ENCODE results near the gene GABPB1.

Gene GABPB1

GRCh38 chr15:50341616-50342136 lies 13.3 kb downstream of the GABPB1 start:
- no peak for DNase-seq

GRCh38 chr15:50340416-50340815 lies 14.6 kb downstream of the GABPB1 start:
- DNase-seq: no peak

- DNase-seq: no peak
Observed at GRCh38 chr15:50339717-50340116, 15.3 kb downstream of the GABPB1 start.

- DNase-seq: no peak
Observed at GRCh38 chr15:50335251-50335650, 19.7 kb downstream of the GABPB1 start.

- DNase-seq: no peak
Observed at GRCh38 chr15:50333229-50333628, 21.8 kb downstream of the GABPB1 start.

GRCh38 chr15:50330921-50331320 lies 24.1 kb downstream of the GABPB1 start:
- no peak for DNase-seq

- DNase-seq: no peak
Observed at GRCh38 chr15:50328116-50328515, 26.9 kb downstream of the GABPB1 start.

GRCh38 chr15:50321680-50322210 lies 33.3 kb downstream of the GABPB1 start:
- no peak for DNase-seq

- no peak for DNase-seq
Observed at GRCh38 chr15:50320504-50320903, 34.5 kb downstream of the GABPB1 start.

GRCh38 chr15:50318697-50319096 lies 36.3 kb downstream of the GABPB1 start:
- DNase-seq: no peak

GRCh38 chr15:50315814-50316630 lies 39.0 kb downstream of the GABPB1 start:
- DNase-seq: no peak

- DNase-seq: no peak
Observed at GRCh38 chr15:50312636-50313035, 42.4 kb downstream of the GABPB1 start.

- DNase-seq: no peak
Observed at GRCh38 chr15:50307799-50308198, 47.2 kb downstream of the GABPB1 start.

- no peak for DNase-seq
Observed at GRCh38 chr15:50304836-50305235, 50.2 kb downstream of the GABPB1 start.

GRCh38 chr15:50302581-50302980 lies 52.4 kb downstream of the GABPB1 start:
- DNase-seq: no peak

GRCh38 chr15:50298340-50298739 lies 56.7 kb downstream of the GABPB1 start:
- no peak for DNase-seq

GRCh38 chr15:50295966-50296365 lies 59.0 kb downstream of the GABPB1 start:
- DNase-seq: no peak

- no peak for DNase-seq
Observed at GRCh38 chr15:50289749-50290148, 65.2 kb downstream of the GABPB1 start.

GRCh38 chr15:50287324-50288116 lies 67.5 kb downstream of the GABPB1 start:
- DNase-seq: no peak

GRCh38 chr15:50281427-50281826 lies 73.6 kb downstream of the GABPB1 start:
- DNase-seq: no peak

GRCh38 chr15:50280271-50280670 lies 74.7 kb downstream of the GABPB1 start:
- no peak for DNase-seq

GRCh38 chr15:50278496-50278895 lies 76.5 kb downstream of the GABPB1 start:
- DNase-seq: no peak

- no peak for DNase-seq
Observed at GRCh38 chr15:50277370-50277769, 77.6 kb downstream of the GABPB1 start.

GRCh38 chr15:50275908-50276307 lies 79.1 kb downstream of the GABPB1 start:
- DNase-seq: no peak

Data from NK-92 treated with Interleukin-12 subunit alpha and Interleukin-12 subunit beta, amount 100 ng/mL, for 24 hours (cell line).